GM18909 (cell line): ENCODE data around the gene EPAS1.

Experiments
- ATAC-seq: cut with Tn5 transposase; IDR thresholded peaks from one replicate; pipeline ENCODE4 v1.9.1; 2021; ENCODE audit warnings: mild to moderate bottlenecking; ENCODE audit not compliant: unreplicated experiment, poor library complexity

EPAS1 gene

GRCh38 chr2:46270384-46270783 is 26.8 kb upstream of the EPAS1 start:
- no peak for ATAC-seq

- ATAC-seq, result no peak
These were observed 23.9 kb upstream of the EPAS1 start for GRCh38 chr2:46273225-46273863.

GRCh38 chr2:46273919-46274318 is 23.3 kb upstream of the EPAS1 start:
- no peak for ATAC-seq

- no peak for ATAC-seq
These were observed 22.6 kb upstream of the EPAS1 start for GRCh38 chr2:46274586-46274985.

GRCh38 chr2:46275995-46276394 is 21.2 kb upstream of the EPAS1 start:
- no peak for ATAC-seq

GRCh38 chr2:46276642-46277041 is 20.6 kb upstream of the EPAS1 start:
- ATAC-seq, result no peak

- ATAC-seq, result no peak
These were observed 19.6 kb upstream of the EPAS1 start for GRCh38 chr2:46277431-46278190.

- no peak for ATAC-seq
These were observed 18.3 kb upstream of the EPAS1 start for GRCh38 chr2:46278952-46279351.

GRCh38 chr2:46281939-46282338 is 15.3 kb upstream of the EPAS1 start:
- ATAC-seq, result no peak

- no peak for ATAC-seq
These were observed 13.5 kb upstream of the EPAS1 start for GRCh38 chr2:46283693-46284092.

- no peak for ATAC-seq
These were observed 12.9 kb upstream of the EPAS1 start for GRCh38 chr2:46284260-46284659.

- ATAC-seq, result no peak
These were observed 12.4 kb upstream of the EPAS1 start for GRCh38 chr2:46284796-46285195.

GRCh38 chr2:46286715-46287114 is 10.5 kb upstream of the EPAS1 start:
- ATAC-seq, result no peak

- no peak for ATAC-seq
These were observed 7.1 kb upstream of the EPAS1 start for GRCh38 chr2:46290078-46290477.

- no peak for ATAC-seq
These were observed 3.7 kb upstream of the EPAS1 start for GRCh38 chr2:46293466-46293865.

GRCh38 chr2:46294176-46294836 is 2.9 kb upstream of the EPAS1 start:
- ATAC-seq, result no peak

GRCh38 chr2:46296216-46296839 is 879 bp upstream of the EPAS1 start:
- ATAC-seq, result peak; percentile 2

GRCh38 chr2:46297546-46298271 is 502 bp downstream of the EPAS1 start:
- ATAC-seq, result peak; percentile 42

- no peak for ATAC-seq
These were observed 990 bp downstream of the EPAS1 start for GRCh38 chr2:46298272-46298521.

- no peak for ATAC-seq
These were observed 1.5 kb downstream of the EPAS1 start for GRCh38 chr2:46298522-46299353.
